GM13977 (cell line): ENCODE measurements around the gene KCNH2.

Experiments
- DNase-seq: peaks from one replicate; pipeline ENCODE4 v3.0.0; 2012; ENCODE audit warnings: low spot score
- in situ Hi-C: fragments of 300-500 bp; cut with MboI; formaldehyde crosslinking; loops from one replicate; pipeline ENCODE4 v1.12.0; 2022; ENCODE audit warnings: low sequenced_read_pairs, low pct_unique_long_range_greater_than_20kb, mixed read lengths, inconsistent platforms; ENCODE audit not compliant: unreplicated experiment
- TF ChIP-seq, protein P1 (sequence below): IDR thresholded peaks from 2 replicates; pipeline ENCODE4 v1.5.1; 2012; ENCODE audit warnings: mild to moderate bottlenecking, control low read depth; ENCODE audit not compliant: insufficient read depth; ENCODE audit errors: extremely low read depth, missing control alignments

The KCNH2 gene

DNA sequence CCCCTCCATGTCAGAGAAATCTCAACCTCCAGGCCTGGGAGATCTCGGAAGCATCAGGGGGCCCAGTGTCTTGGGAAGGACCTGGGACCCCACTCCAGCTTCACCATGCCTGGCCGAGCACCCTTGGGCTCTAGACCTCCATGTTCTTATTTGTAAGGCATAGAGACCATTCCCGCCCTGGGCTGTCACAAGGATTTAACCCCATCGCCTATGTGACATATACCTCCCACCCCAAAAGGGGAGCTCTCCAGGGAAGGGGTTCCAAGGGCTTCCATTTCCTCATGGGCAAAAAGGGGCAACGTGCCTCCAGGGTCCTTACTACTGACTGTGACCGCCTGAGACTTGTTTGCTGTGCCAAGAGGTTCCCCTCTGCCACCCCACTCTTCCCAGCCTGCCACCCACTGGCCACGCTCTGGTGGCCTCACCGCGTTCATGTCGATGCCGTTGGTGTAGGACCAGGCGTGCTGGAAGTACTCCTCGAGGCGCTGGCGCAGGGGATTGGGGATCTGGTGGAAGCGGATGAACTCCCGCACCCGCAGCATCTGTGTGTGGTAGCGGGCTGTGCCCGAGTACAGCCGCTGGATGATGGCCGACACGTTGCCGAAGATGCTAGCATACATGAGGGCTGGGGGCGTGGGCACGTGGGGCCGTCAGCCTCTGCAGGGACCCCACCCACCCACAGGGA lies 27.5 kb downstream of the KCNH2 start:
- in situ Hi-C loops = no loop called here
- TF ChIP-seq, protein P1, sequence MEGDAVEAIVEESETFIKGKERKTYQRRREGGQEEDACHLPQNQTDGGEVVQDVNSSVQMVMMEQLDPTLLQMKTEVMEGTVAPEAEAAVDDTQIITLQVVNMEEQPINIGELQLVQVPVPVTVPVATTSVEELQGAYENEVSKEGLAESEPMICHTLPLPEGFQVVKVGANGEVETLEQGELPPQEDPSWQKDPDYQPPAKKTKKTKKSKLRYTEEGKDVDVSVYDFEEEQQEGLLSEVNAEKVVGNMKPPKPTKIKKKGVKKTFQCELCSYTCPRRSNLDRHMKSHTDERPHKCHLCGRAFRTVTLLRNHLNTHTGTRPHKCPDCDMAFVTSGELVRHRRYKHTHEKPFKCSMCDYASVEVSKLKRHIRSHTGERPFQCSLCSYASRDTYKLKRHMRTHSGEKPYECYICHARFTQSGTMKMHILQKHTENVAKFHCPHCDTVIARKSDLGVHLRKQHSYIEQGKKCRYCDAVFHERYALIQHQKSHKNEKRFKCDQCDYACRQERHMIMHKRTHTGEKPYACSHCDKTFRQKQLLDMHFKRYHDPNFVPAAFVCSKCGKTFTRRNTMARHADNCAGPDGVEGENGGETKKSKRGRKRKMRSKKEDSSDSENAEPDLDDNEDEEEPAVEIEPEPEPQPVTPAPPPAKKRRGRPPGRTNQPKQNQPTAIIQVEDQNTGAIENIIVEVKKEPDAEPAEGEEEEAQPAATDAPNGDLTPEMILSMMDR = no peak
- DNase-seq = no peak

DNA sequence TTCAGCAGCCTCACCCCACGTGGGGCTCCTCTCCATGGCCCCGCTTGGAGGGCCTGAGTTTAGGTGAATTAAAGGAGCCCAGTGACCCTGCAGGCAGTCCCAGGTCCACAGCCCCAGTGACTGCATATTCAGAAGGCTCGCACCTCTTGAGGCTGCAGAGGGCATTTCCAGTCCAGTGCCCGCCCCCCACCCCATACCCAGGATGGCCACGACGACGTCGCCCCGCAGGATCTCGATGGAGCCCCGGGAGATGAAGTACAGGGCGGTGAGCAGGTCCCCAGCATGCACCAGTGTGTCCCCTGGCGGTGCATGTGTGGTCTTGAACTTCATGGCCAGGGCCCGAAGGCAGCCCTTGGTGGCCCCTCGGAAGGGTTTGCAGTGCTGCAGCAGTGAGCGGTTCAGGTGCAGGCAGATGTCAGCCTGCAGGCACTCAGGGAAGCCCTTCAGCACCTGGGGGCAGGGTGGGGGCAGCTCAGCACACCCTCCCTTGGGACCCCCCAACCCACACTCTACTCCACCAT lies 28.1 kb downstream of the KCNH2 start:
- TF ChIP-seq, protein P1 = no peak
- no peak for DNase-seq
- in situ Hi-C loops = no loop called here

DNA sequence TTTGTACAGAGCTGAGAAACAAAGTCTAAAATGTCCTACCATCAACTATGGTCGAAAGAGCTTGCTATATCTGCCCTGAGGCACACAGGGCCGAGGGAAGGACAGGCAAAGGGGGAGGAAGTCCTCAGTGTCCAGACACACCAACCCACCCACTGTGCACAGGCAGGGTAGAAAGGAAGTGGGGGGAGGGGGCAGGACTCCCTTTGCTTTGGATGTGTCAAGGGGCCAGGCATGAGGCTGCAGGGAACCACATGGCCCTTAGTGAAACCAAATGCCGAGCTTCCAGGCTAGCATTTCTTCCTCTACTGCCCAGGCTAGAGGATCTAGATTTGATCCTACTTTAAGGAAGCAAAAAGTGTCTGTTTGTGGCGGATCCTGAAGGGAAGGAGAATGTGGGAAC lies 28.6 kb downstream of the KCNH2 start:
- TF ChIP-seq, protein P1 = no peak
- in situ Hi-C loops = no loop called here
- peak; percentile 25 for DNase-seq

DNA sequence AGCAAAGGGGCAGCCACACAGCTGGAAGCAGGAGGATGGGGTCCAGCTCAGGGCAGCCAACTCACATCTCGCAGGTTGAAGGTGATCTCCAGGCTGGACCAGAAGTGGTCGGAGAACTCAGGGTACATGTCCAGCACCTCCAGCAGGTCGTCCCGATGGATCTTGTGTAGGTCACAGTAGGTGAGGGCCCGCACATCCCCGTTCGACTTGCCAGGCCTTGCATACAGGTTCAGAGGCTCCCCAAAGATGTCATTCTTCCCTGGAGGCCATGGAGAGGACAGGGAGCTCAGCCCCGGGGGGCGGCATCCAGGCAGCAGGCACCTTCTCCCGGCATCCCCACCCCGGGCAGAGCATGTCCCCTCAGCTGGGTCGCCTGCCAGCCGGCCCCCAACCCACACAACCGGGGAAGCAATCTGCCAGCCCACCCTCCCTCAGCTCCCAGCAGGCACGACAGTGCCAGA lies 29.3 kb downstream of the KCNH2 start:
- peak; percentile 38 for DNase-seq
- TF ChIP-seq, protein P1 = no peak
- in situ Hi-C loops = no loop called here

DNA sequence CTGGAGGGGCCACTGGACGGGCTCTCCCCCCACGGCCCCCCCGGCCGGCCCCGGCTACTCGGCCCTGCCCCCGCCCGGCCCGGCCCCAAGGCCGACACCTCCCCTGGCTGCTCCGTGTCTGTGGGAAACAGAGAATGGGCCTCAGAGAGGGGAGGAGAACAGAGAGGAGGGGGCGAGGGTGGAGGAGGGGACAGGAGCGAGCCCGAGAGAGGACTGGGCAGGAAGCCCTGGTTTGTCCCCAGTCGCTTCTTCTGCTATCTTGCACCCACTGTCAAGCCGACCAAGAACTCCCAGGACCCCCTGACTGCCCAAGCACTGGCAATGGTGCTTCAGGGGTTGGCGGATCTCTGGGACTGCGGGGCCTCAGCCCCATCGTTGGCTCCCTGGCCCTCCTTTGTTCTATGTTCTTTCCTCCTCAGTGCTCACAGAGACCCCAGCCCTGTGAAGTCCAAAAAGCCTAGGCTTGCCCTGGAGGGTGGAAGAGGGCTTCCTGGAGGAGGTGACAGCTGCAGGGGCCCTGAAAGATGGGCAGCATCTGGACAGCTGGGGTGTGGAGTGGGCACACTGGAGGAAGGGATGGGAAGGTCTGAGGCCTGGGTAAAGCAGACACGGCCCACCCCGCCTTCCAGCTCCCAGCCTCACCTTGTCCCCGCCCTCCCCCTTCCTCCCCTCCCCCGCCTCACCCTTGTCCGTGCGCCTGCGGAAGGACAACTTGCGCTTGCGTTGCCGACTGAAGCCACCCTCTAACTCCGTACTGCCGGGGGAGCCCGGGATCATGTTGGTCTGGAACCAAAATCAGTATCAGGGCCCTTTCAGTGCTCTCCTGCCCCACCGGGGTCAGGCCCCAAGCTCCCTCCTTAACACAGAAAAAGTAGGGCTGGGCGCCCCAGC lies 30.1 kb downstream of the KCNH2 start:
- in situ Hi-C loops = no loop called here
- TF ChIP-seq, protein P1 = no peak
- no peak for DNase-seq

DNA sequence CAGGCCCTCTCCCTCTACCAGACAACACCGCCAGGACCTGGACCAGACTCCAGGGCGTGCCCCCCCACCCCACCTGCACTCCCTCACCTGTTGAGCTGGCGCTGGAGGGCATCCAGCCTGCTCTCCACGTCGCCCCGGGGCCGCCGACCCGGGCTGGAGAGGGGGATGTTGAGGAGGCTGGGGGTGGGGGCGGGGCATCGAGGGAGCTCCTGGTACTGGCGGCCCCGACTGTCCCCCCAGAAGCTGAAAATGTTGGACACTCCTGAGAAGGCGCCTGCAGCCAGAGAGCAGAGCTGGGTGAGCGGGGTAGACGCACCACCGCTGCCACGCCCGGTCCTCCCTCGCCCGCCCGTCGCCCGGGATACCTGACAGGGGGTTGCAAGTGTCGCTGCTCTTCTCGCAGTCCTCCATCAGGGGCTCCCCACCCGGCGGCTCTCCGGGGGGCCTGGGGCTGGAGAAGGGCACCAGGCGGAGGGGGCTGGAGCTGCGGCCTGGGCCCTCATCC lies 30.8 kb downstream of the KCNH2 start:
- TF ChIP-seq, protein P1 = no peak
- no peak for DNase-seq
- in situ Hi-C loops = no loop called here
